SHP77 (cell line): ENCODE results near the gene SPRING1.
A peak's percentile ranks its signal among the peaks of the same experiment; 100 is the strongest.
"Not testable (repeated sequence)": the region's sequence is repeated elsewhere in the genome, so short reads cannot be mapped to it uniquely, and the experiment has no call there.

ENCODE experiments used
- DNase-seq, 2 experiments: peaks; one replicate each; lab custom pipeline; 2025; lab: John Stamatoyannopoulos, UW

The SPRING1 gene

DNA sequence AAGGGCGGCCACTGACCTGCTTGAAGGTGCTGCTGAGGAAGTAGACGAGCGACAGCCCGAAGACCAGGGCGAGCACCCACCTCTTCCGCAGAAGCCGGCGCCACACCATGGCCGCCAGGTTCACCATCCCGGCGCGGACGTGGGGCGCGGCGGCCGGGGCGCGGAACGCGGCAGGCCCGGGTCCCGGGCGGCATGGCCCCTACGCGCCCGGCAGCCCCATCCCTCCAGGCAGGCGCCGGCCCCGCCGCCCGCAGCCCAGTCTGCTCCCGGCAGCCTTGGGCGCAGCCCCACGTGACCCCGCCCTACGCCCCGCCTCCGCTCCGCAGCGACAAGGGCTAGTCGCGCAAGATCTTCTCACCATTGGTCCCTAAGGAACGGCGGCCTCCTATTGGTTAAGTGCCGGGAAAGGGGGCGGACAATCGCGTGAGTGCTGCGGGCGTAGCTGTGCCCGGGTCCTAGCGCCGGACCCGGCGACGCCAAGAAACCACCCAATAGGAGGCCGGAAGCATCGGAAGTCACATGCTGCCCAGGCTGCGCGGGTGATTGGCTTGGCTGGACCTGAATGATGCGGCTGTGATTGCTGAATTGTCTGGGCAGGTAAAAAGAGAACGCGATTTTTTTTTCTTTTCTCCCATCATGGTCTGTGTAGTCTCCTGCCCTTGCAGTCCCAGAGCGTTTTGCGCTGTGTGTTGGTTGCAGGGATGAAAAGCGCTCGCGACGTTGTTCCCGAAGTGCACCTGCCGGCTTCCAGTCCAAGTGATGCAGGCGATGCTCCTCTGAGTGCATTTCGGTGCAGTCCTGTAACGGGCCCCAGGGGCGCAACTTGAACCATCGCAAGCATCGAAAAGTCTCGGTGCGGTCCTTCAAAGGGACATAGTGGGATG, at the start of gene SPRING1, which contains the start of gene RNFT2:
Gene SPRING1, minus strand, starts transcription at position 296 of the 884 bp plus-strand sequence. Its CDS starts 169 bp downstream, at position 127.
Gene RNFT2, plus strand, starts transcription at position 542 of the 884 bp plus-strand sequence. CDS start 2,183 bp downstream, outside the sequence.
- DNase-seq, result peak; percentile 99 to 100

DNA sequence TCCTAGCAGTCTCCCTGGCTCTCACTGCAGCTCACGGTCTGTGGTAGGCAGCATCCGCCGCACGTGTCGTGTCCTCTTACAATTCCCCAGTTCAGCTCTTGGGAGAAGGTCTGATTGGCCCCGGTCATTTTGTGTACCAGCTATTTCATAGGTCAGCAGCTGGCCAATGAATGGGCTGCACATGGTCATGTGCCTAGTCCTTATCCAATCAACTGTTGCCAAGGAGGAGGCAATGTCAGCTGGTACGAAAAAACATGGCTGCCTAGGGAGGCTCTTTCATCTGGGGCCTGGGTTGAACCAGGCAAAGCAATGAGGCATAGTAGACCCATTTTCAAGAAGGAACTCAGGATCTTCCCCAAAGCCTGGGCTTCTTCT, 46.4 kb upstream of the SPRING1 start:
- peak; percentile 8 to 17 for DNase-seq

GRCh38 chr12:116783525-116784237, 45.8 kb upstream of the SPRING1 start:
- DNase-seq, result no peak

- DNase-seq, result no peak
Measured at GRCh38 chr12:116780942-116781341, 43.1 kb upstream of the SPRING1 start.

DNA sequence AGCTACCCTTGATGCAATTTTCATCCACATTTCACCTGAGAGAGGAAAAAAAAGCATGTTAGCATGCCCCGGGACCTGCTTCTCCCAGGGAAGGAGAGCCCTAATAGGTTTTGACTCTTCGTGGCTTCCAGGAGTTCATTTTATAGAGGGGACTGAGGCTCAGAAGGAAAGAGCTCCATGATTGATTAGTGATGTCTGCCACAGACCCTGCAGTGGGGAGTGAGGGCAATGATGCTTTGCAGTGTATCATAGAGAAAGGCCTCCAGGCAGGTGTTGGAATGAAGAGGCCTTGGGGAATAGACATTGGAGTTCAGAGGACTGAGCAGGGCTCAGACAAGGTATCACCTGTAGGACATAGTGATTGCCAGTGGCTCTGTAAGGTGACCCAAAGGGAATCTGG, 41.7 kb upstream of the SPRING1 start:
- no peak for DNase-seq

- no peak for DNase-seq
Measured at GRCh38 chr12:116777245-116777644, 39.4 kb upstream of the SPRING1 start.

DNA sequence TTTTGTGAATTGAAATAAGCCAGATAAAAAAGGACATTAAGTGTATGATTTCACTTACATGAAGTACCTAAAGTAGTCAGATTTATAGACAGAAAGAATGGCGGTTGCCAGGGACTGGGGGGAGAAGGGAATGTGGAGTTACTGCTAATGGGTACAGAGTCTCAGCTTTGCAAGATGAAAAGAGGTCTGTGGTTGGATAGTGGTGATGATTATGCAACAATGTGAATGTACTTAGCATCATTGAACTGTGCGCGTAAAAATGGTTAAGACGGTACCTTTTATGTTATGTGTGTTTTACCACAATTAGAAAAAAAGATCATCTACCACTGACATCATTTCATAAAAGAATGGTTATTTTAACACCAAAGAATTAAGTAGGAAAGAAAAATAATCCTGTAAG, 36.2 kb upstream of the SPRING1 start:
- no peak for DNase-seq

- DNase-seq, result no peak
Measured at GRCh38 chr12:116773276-116773731, 35.4 kb upstream of the SPRING1 start.

GRCh38 chr12:116771651-116772050, 33.8 kb upstream of the SPRING1 start:
- no peak for DNase-seq

DNA sequence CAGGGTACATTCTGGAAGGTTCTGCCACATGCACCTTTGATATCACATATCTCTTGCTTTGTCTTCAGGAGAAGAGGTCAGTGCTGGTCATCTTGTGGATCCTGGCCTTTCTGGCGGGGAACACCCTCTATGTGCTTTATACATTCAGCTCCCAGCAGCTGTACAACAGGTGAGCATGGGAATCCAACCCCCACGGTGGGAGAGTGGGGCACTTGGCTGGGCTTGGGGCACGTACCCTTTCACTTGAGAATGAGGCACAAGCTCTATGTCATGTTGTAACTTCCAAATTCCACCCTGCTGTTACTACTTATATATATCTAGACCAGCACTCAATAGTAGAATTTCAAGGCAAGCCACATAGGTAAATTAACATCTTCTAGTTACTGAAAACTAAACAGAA, 28.9 kb upstream of the SPRING1 start:
- DNase-seq, result no peak

GRCh38 chr12:116766285-116766684, 28.4 kb upstream of the SPRING1 start:
- no peak for DNase-seq

DNA sequence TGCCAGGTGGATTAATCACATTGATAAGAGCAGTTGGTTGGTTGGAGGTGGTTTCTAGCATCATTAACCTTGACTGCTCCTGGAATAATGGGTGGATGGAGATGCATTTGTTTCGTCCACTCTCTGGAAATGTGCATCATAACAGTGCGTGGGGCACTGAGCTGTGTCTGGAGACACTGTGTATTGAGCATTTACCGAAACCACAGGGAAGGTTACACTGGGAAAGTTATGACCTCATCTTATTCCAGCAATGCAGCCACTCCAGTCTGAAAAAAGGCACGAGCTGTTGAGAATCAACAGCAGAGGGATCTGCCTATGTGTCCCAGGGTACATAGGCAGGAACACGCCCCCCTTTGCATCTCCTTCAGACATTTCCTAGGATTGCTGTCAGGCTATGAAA, 27.4 kb upstream of the SPRING1 start:
- DNase-seq, result no peak

DNA sequence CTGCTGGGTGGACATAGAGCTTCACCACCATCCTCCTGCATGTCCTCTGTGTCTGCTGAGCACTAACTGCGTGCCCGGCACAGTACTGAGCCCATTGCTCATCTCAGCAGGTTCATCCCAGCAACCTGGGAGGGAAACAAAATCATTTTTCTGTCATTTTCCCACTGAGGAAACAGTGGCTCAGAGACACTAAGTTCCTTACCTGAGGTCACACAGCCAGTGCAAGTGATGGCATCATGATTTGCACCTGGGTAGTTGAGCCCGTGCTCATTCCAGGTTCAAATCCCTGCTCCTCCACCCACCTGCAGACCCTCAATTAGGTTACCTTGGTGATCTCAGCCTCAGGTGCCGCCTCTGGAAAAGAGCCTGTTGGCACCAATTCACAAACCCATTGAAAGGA, 23.6 kb upstream of the SPRING1 start:
- no peak for DNase-seq

- no peak for DNase-seq
Measured at GRCh38 chr12:116760622-116761020, 22.8 kb upstream of the SPRING1 start.

DNA sequence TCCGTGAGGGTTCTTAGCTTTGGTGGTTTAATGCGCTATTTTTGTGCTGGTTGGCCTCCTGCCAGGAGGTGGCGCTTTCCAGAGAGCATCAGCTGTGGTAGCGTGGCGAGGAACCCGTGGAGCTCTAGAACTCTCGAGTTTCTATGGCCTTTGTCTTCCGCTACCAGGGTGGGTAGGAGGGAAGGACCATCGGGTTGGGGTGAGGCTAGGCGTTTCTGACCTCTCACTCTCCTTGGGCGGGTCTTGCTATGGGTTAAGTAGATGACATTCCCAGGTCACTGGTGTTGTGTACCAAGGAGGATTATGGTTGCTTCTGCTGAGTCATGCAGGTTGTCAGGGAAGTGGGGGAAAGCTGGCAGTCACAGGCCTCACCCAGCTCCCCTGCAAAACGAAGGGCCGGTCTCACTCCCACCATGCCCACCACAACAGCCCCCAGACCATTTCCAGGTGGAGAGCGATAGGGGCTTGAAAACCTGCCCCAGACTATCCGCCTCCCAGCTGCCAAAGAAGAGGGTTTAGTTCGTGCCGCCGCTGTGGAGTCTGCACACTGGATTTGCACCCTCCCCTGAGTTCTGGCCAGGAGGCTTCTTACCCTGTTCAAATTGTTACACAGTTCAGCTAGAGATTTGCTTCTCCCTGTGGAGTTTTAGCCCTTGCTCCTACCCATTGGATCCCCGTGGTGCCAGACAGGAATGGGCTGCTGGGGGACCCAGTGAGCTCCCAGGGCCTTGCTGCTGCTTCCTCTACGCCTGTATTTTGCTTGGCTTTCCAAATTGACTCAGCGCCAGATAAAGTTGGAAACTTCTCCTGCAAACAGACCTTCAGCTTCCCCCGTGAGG, 22.1 kb upstream of the SPRING1 start:
- DNase-seq, result peak; percentile 86 to 87

DNA sequence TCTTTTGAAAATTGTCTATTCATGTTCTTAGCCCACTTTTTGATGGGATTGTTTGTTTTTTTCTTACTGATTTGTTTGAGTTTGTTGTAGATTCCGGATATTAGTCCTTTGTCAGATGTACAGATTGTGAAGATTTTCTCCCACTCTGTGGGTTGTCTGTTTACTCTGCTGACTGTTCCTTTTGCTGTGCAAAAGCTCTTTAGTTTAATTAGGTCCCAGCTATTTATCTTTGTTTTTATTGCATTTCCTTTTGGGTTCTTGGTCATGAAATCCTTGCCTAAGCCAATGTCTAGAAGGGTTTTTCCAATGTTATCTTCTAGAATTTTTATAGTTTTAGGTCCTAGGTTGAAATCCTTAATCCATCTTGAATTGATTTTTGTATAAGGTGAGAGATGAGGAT, 16.9 kb upstream of the SPRING1 start:
- not testable (repeated sequence) for DNase-seq

DNA sequence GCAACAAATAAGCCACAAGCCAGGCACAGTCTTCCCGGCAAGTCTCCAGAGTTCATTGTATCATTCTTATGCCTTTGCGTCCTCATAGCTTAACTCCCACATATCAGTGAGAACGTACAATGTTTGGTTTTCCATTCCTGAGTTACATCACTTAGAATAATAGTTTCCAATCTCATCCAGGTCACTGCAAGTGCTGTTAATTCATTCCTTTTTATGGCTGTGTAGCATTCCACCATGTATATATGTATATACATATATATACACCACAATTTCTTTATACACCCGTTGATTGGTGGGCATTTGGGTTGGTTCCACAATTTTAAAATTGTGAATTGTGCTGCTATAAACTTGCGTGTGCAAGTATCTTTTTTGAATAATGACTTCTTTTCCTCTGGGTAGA, 16.2 kb upstream of the SPRING1 start:
- not testable (repeated sequence) for DNase-seq

DNA sequence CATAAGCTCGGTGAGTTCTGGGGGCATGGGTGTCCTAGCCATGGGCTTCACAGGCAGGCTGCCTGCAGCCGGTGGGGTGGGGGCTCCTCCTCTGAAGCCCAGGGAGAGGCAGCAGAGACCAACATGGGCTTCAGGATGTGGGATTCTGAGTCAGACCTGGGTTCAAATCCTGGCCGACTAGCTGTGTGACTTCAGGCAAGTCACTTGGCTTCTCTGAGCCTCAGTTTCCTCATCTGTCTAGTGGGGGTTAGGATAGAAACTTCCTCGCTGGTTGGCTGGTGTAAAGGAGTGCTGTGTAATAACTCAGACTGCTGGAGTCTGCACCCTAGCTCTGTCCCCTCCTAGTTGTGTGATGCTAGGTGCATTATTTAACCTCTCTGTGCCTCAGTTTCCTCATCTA, 12.4 kb upstream of the SPRING1 start:
- DNase-seq, result no peak

DNA sequence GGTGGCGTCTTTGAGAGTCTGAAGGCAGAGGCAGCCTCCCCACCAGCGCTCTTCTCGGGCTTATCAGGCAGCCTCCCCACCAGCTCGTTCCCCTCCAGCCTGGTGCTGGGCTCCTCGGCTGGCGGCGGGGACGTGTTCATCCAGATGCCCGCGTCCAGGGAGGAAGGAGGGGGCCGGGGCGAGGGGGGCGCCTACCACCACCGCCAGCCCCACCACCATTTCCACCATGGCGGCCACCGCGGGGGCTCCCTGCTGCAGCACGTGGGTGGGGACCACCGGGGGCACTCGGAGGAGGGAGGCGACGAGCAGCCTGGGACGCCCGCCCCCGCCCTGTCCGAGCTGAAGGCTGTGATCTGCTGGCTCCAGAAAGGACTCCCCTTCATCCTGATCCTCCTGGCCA, 12.0 kb upstream of the SPRING1 start:
- DNase-seq, result no peak

GRCh38 chr12:116745554-116745953, 7.7 kb upstream of the SPRING1 start:
- DNase-seq, result no peak

DNA sequence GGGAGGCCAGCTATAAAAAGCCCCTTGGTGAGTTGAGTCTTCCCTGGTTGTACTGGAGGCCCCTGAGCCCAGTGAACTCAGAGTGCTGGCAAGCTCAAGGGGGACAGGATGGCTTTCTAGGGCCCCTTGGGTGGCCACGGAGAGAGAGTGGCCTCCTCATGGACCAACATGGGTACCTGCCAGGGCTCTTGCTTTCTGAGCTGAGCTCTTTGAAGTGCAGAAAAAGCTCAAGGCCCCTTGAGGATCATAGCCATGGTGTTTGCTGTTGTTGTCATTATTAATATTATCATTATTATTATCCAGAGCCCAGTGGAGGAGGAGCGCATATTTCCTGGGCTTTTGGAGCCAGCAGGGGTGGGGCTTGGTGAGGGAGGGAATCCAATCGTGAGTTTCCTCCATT, 6.9 kb upstream of the SPRING1 start:
- no peak for DNase-seq

GRCh38 chr12:116742787-116743186, 4.9 kb upstream of the SPRING1 start:
- DNase-seq, result not testable (repeated sequence)
